CD8-positive, alpha-beta memory T cell (primary cell): ENCODE results near the gene NFKBIA. TPM values are rescaled to one million over a fixed set of nuclear protein-coding genes. Genes with fewer than 3 reads are reported as not detected.
"Not testable (repeated sequence)": the region's sequence is repeated elsewhere in the genome, so short reads cannot be mapped to it uniquely, and the experiment has no call there.

Experiments used
- CTCF ChIA-PET: fragments of 350-600 bp; sonication (Branson Sonifier 250); formaldehyde crosslinking; loops from one replicate; lab custom pipeline; 2021; ENCODE audit warnings: antibody characterized with exemption; lab: Charles Lee
- POLR2A ChIA-PET: fragments of 350-600 bp; sonication (Branson Sonifier 250); formaldehyde crosslinking; loops from one replicate; lab custom pipeline; 2021; ENCODE audit warnings: antibody characterized with exemption; lab: Charles Lee
- DNase-seq, 5 donors: peaks; one replicate each; pipeline versions ENCODE4 v3.0.0 to v3.0.0-alpha.2; 2020 to 2022; ENCODE audit warnings: mixed read lengths in 1 of 5
- H3K27ac ChIP-seq: one replicate; pipeline ENCODE4 v1.7.0; 2013; ENCODE audit warnings: low read depth, mild to moderate bottlenecking, low read length, moderate library complexity
- H3K27me3 ChIP-seq: 2 replicates; pipeline ENCODE4 v1.7.0; 2013; ENCODE audit warnings: low read length, mild to moderate bottlenecking; ENCODE audit not compliant: insufficient read depth, poor library complexity, severe bottlenecking
- H3K36me3 ChIP-seq: 2 replicates; pipeline ENCODE4 v1.7.0; 2013; ENCODE audit warnings: mild to moderate bottlenecking, low read length, moderate library complexity; ENCODE audit not compliant: insufficient read depth
- H3K4me1 ChIP-seq: 2 replicates; pipeline ENCODE4 v1.7.0; 2013; ENCODE audit warnings: mild to moderate bottlenecking, low read length, moderate library complexity; ENCODE audit not compliant: insufficient read depth
- H3K4me3 ChIP-seq: 2 replicates; pipeline ENCODE4 v1.7.0; 2013; ENCODE audit warnings: mild to moderate bottlenecking, low read length
- H3K9me3 ChIP-seq: 2 replicates; pipeline ENCODE4 v1.7.0; 2013; ENCODE audit warnings: mild to moderate bottlenecking, low read length
- H3K27ac Mint-ChIP-seq, 8 donors: one replicate each; pipeline ENCODE4 v1.8.0; 2020 to 2021; ENCODE audit warnings: mixed read lengths in 8 of 8, mild to moderate bottlenecking in 6 of 8, inconsistent platforms in 3 of 8, moderate library complexity in 3 of 8
- H3K27me3 Mint-ChIP-seq, 2 donors: one replicate each; pipeline ENCODE4 v1.8.0; 2020 to 2021; ENCODE audit warnings: mixed read lengths in 2 of 2, mild to moderate bottlenecking in 1 of 2, moderate library complexity in 1 of 2
- H3K36me3 Mint-ChIP-seq, 3 donors: one replicate each; pipeline ENCODE4 v1.8.0; 2020 to 2021; ENCODE audit warnings: mixed read lengths in 3 of 3, inconsistent platforms in 1 of 3, mild to moderate bottlenecking in 1 of 3
- H3K4me1 Mint-ChIP-seq, 3 donors: one replicate each; pipeline ENCODE4 v1.8.0; 2020 to 2021; ENCODE audit warnings: mixed read lengths in 3 of 3, inconsistent platforms in 1 of 3, mild to moderate bottlenecking in 1 of 3
- H3K4me3 Mint-ChIP-seq, 7 donors: one replicate each; pipeline ENCODE4 v1.8.0; 2020 to 2021; ENCODE audit warnings: mixed read lengths in 7 of 7, mild to moderate bottlenecking in 6 of 7, moderate library complexity in 4 of 7, inconsistent platforms in 2 of 7
- H3K9me3 Mint-ChIP-seq, 5 donors: one replicate each; pipeline ENCODE4 v1.8.0; 2020 to 2022; ENCODE audit warnings: mixed read lengths in 5 of 5, mild to moderate bottlenecking in 3 of 5, moderate library complexity in 2 of 5, inconsistent platforms in 1 of 5
- polyA plus RNA-seq: library from polyadenylated mRNA; unstranded; fragments of 300-500 nt; fragmentation: Illumina TruSeq; gene quantifications from one replicate; pipeline ENCODE4 v1.2.3, GENCODE V29; 2021
- total RNA-seq, 2 experiments: library from RNA; stranded (reverse); gene quantifications; one replicate each; pipeline ENCODE4 v1.2.3, GENCODE V29; 2021

Gene NFKBIA
- total and polyA plus RNA-seq, 3 experiments from 2014 or later, result 344 to 483 (median 482) TPM

DNA sequence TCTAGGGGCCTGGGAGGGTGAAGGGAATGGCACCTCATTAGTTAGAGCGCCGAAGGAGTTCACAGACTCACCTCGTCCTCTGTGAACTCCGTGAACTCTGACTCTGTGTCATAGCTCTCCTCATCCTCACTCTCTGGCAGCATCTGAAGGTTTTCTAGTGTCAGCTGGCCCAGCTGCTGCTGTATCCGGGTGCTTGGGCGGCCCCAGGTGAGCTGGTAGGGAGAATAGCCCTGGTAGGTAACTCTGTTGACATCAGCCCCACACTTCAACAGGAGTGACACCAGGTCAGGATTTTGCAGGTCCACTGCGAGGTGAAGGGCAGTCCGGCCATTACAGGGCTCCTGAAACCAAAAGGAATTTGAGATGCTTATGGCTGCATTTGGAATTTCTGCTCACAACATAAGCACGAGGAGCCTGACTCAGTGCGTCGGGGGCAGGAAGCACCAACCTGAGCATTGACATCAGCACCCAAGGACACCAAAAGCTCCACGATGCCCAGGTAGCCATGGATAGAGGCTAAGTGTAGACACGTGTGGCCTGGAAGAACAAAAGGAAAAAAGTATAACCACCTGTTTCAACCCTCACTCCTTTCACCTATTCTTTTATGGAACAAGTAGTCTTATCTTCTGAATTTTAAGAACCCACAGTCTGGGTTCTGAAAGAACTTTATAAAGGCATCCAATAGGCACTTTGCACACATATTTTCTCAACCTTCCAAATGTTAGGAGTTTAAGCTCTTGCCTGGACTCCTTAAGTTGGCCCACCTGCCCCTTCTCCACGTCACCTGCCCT, 2.0 kb downstream of the NFKBIA start:
- H3K27me3 Mint-ChIP-seq, result peaks cover 0 to 15% of the 10 kb centered on the region in 2 donors
- POLR2A ChIA-PET, result interaction anchor here (0.6 to 5.9 kb wide), 11 partner anchors 14 to 420 kb away, joined by 3 to 99 read pairs (median 21); partner anchors contain the start of genes FAM177A1, PPP2R3C, PRORP and PSMA6
- H3K4me1 Mint-ChIP-seq, result peaks cover 63 to 80% (median 70%) of the 10 kb centered on the region in 3 donors
- H3K27ac ChIP-seq, result peak overlapping the region; percentile 98
- H3K4me1 ChIP-seq, result peaks cover 51% of the 10 kb centered on the region
- peak overlapping the region; percentile 96 to 100 (median 100) for H3K27ac Mint-ChIP-seq
- peaks cover 25 to 61% (median 30%) of the 10 kb centered on the region in 3 donors for H3K36me3 Mint-ChIP-seq
- CTCF ChIA-PET, result interaction anchor here (0.9 to 5.0 kb wide), 11 partner anchors 8 to 261 kb away, joined by 3 to 32 read pairs (median 4); partner anchors contain the start of gene PSMA6
- H3K9me3 Mint-ChIP-seq, result peaks cover 0 to 4% (median 0%) of the 10 kb centered on the region in 5 donors
- peak overlapping the region; percentile 98 for H3K4me3 ChIP-seq
- no peaks in the 10 kb centered on the region for H3K27me3 ChIP-seq
- no peaks in the 10 kb centered on the region for H3K9me3 ChIP-seq
- peak overlapping the region; percentile 94 to 99 (median 95) for H3K4me3 Mint-ChIP-seq
- peaks cover 30% of the 10 kb centered on the region for H3K36me3 ChIP-seq
- DNase-seq, result peak in 4 of 5 donors; percentile 17 to 66 (median 54)

DNA sequence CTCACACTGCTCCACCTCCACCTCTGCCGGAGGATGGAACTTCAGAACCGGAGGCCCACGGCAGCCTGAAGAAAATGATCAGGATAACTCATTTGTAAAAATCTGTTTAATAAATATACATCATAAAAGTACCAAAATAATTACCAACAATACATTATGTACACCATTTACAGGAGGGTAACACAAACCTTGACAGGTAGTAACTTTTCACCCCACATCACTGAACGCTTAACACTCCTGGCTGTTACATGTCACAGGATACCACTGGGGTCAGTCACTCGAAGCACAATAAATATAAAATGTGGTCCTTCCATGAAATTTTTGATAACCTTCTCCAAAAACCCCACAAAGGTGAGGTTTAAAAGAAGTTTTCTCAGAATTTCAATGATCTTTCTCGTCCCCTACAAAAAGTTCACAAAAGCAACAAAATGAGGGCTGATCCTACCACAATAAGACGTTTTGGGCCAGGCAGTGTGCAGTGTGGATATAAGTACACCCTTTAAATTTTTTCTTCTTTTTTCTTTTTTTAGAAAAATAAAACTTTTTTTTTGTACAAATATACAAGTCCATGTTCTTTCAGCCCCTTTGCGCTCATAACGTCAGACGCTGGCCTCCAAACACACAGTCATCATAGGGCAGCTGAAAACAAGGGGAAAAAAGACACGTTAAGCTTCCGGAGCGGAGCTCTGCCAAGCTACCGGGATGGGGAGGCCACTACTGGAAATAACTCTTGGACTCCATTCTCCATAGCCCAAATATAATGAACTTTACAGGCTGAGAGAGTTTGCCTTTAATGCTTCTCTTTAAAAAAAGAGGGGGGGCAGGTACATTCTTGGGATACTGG, 2.9 kb downstream of the NFKBIA start:
- CTCF ChIA-PET, result interaction anchor here (0.9 to 5.0 kb wide), 7 partner anchors 11 to 260 kb away, joined by 3 to 32 read pairs (median 7); partner anchors contain the start of gene PSMA6
- peaks cover 0 to 4% (median 0%) of the 10 kb centered on the region in 5 donors for H3K9me3 Mint-ChIP-seq
- DNase-seq, result peak in 1 of 5 donors; percentile 29
- H3K4me1 Mint-ChIP-seq, result peaks cover 59 to 78% (median 67%) of the 10 kb centered on the region in 3 donors
- POLR2A ChIA-PET, result interaction anchor here (0.6 to 5.9 kb wide), 9 partner anchors 10 to 431 kb away, joined by 3 to 99 read pairs (median 4); partner anchors contain the start of genes FAM177A1, PPP2R3C, PRORP and PSMA6
- H3K27ac Mint-ChIP-seq, result peak overlapping the region; percentile 96 to 100 (median 100)
- peaks cover 25 to 61% (median 30%) of the 10 kb centered on the region in 3 donors for H3K36me3 Mint-ChIP-seq
- H3K27me3 ChIP-seq, result no peaks in the 10 kb centered on the region
- H3K4me3 Mint-ChIP-seq, result peak overlapping the region; percentile 94 to 99 (median 95)
- peaks cover 50% of the 10 kb centered on the region for H3K4me1 ChIP-seq
- H3K27ac ChIP-seq, result peak overlapping the region; percentile 98
- peak overlapping the region; percentile 98 for H3K4me3 ChIP-seq
- H3K36me3 ChIP-seq, result peaks cover 30% of the 10 kb centered on the region
- peaks cover 0 to 15% of the 10 kb centered on the region in 2 donors for H3K27me3 Mint-ChIP-seq
- no peaks in the 10 kb centered on the region for H3K9me3 ChIP-seq

- H3K9me3 ChIP-seq, result no peaks in the 10 kb centered on the region
- ChIA-PET CTCF (interaction anchor here (4.8 kb wide), 1 partner anchor 12 kb away, joined by 20 read pairs; no protein-coding TSS in a partner anchor), POLR2A (interaction anchor here (0.9 to 5.9 kb wide), 3 partner anchors 9 to 108 kb away, joined by 4 to 71 read pairs (median 34); partner anchors contain the start of gene PSMA6)
- peaks cover 30% of the 10 kb centered on the region for H3K36me3 ChIP-seq
- Mint-ChIP-seq H3K27me3 (peaks cover 0 to 15% of the 10 kb centered on the region in 2 donors), H3K4me3 (peak overlapping the region; percentile 94 to 99 (median 95)), H3K27ac (peak overlapping the region; percentile 70 to 100 (median 100)), H3K4me1 (peaks cover 51 to 70% (median 59%) of the 10 kb centered on the region in 3 donors), H3K9me3 (peaks cover 0 to 4% (median 0%) of the 10 kb centered on the region in 5 donors), H3K36me3 (peaks cover 25 to 61% (median 30%) of the 10 kb centered on the region in 3 donors)
- H3K27me3 ChIP-seq, result no peaks in the 10 kb centered on the region
- peak overlapping the region; percentile 3 for H3K4me3 ChIP-seq
- H3K27ac ChIP-seq, result peak overlapping the region; percentile 98
- H3K4me1 ChIP-seq, result peaks cover 42% of the 10 kb centered on the region
- DNase-seq, result peak in 4 of 5 donors; percentile 26 to 49 (median 42)
Measured at GRCh38 chr14:35400648-35401421, 3.7 kb downstream of the NFKBIA start.

GRCh38 chr14:35399083-35399937, 5.2 kb downstream of the NFKBIA start:
- H3K27ac ChIP-seq, result no peak overlapping the region
- peak overlapping the region; percentile 39 to 100 (median 81) for H3K27ac Mint-ChIP-seq
- peaks cover 25 to 55% (median 30%) of the 10 kb centered on the region in 3 donors for H3K36me3 Mint-ChIP-seq
- ChIA-PET CTCF (interaction anchor here (0.7 to 1.9 kb wide), 5 partner anchors 11 to 258 kb away, joined by 3 to 5 read pairs (median 4); partner anchors contain the start of gene PSMA6), POLR2A (interaction anchor here (0.6 kb wide), 1 partner anchor 230 kb away, joined by 3 read pairs; no protein-coding TSS in a partner anchor)
- H3K27me3 Mint-ChIP-seq, result peaks cover 0 to 8% of the 10 kb centered on the region in 2 donors
- no peaks in the 10 kb centered on the region for H3K27me3 ChIP-seq
- peak overlapping the region in 3 of 7 donors; percentile 15 to 99 (median 95) for H3K4me3 Mint-ChIP-seq
- no peaks in the 10 kb centered on the region for H3K9me3 ChIP-seq
- peaks cover 44 to 58% (median 52%) of the 10 kb centered on the region in 3 donors for H3K4me1 Mint-ChIP-seq
- no peak overlapping the region for H3K4me3 ChIP-seq
- peak in 1 of 5 donors; percentile 15 for DNase-seq
- peaks cover 30% of the 10 kb centered on the region for H3K36me3 ChIP-seq
- peaks cover 0 to under 1% (median 0%) of the 10 kb centered on the region in 5 donors for H3K9me3 Mint-ChIP-seq
- peaks cover 35% of the 10 kb centered on the region for H3K4me1 ChIP-seq

DNA sequence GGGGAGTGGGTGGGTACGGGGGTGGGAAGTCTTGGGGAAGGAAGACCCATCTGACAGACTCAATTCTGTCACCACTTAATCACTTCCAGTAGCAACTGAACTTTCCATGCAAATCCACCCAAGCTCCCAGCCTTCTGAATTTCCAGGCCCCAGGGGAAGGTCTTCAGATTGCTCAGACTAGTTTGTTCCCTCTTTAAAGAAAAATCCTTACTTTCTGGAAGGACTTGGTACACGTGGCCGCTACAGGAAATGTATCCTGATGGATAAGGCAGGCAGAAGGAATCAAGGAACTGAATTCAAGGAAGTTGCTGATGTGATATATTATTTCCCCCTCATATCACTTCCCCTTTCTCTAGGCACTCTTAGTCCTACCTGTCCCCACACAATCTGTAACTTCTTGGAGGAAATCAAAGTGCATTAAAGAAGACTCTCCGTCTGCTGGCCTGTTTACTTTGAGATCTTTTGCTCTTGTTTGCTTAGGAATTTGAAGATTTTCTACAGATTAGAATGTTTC, 6.4 kb downstream of the NFKBIA start:
- Histone ChIP-seq H3K27me3 (no peaks in the 10 kb centered on the region), H3K4me3 (no peak overlapping the region), H3K27ac (no peak overlapping the region), H3K9me3 (no peaks in the 10 kb centered on the region), H3K4me1 (peaks cover 31% of the 10 kb centered on the region), H3K36me3 (peaks cover 25% of the 10 kb centered on the region)
- H3K4me3 Mint-ChIP-seq, result peak overlapping the region in 2 of 7 donors; percentile 29 to 71
- no peak for DNase-seq
- H3K36me3 Mint-ChIP-seq, result peaks cover 20 to 47% (median 24%) of the 10 kb centered on the region in 3 donors
- CTCF ChIA-PET, result interaction anchor here (1.2 to 1.9 kb wide), 5 partner anchors 8 to 257 kb away, joined by 3 to 5 read pairs (median 4); no protein-coding TSS in a partner anchor
- no peaks in the 10 kb centered on the region for H3K9me3 Mint-ChIP-seq
- peaks cover 39 to 52% (median 46%) of the 10 kb centered on the region in 3 donors for H3K4me1 Mint-ChIP-seq
- peak overlapping the region in 7 of 8 donors; percentile 22 to 100 (median 71) for H3K27ac Mint-ChIP-seq
- peaks cover 0 to under 1% of the 10 kb centered on the region in 2 donors for H3K27me3 Mint-ChIP-seq
- POLR2A ChIA-PET, result no interaction called here

GRCh38 chr14:35396610-35397009, 7.9 kb downstream of the NFKBIA start:
- H3K9me3 Mint-ChIP-seq, H3K4me3 Mint-ChIP-seq, H3K9me3 ChIP-seq, H3K27me3 Mint-ChIP-seq, H3K27ac ChIP-seq, POLR2A ChIA-PET, H3K27me3 ChIP-seq, H3K27ac Mint-ChIP-seq, H3K4me3 ChIP-seq, DNase-seq: not testable (repeated sequence)
- peaks cover 10 to 32% (median 11%) of the 10 kb centered on the region in 3 donors for H3K36me3 Mint-ChIP-seq
- Histone ChIP-seq H3K36me3 (peaks cover 11% of the 10 kb centered on the region), H3K4me1 (peaks cover 15% of the 10 kb centered on the region)
- peaks cover 23 to 39% (median 31%) of the 10 kb centered on the region in 3 donors for H3K4me1 Mint-ChIP-seq
- CTCF ChIA-PET, result interaction anchor here (1.5 kb wide), 1 partner anchor 9 kb away, joined by 4 read pairs; no protein-coding TSS in a partner anchor
